Thoracic aorta (tissue), 2 donors: ENCODE data around the gene BRINP3. TPM values are rescaled to one million over a fixed set of nuclear protein-coding genes. Genes with fewer than 3 reads are reported as not detected.

Source experiments
- ATAC-seq: fragments of 150-250 bp; one replicate; pipeline ENCODE4 v1.8.0; 2017; ENCODE audit warnings: low read depth; ENCODE audit not compliant: insufficient number of reproducible peaks, low FRiP score
- DNase-seq: peaks from one replicate; pipeline ENCODE4 v3.0.0-alpha.2; 2020; ENCODE audit warnings: low spot score
- H3K27ac ChIP-seq, 2 donors: fragments of 200-600 bp; sonication (generic); 1 replicate in 1 of 2; 2 replicates in 1 of 2; pipeline ENCODE4 v1.5.1; 2016; ENCODE audit warnings: mild to moderate bottlenecking in 2 of 2, moderate library complexity in 2 of 2
- H3K27me3 ChIP-seq: fragments of 200-600 bp; sonication (generic); replicated peaks from 2 replicates; pipeline ENCODE4 v1.6.0; 2016; ENCODE audit warnings: mild to moderate bottlenecking; ENCODE audit not compliant: insufficient read depth
- H3K36me3 ChIP-seq: fragments of 200-600 bp; sonication (generic); one replicate; pipeline ENCODE4 v1.5.1; 2016
- H3K4me1 ChIP-seq, 2 donors: fragments of 200-600 bp; sonication (generic); 1 replicate in 1 of 2; 2 replicates in 1 of 2; pipeline versions ENCODE4 v1.5.1 to v1.6.0; 2016; ENCODE audit warnings: low read depth in 2 of 2, mild to moderate bottlenecking in 1 of 2; ENCODE audit not compliant: control insufficient read depth in 1 of 2
- H3K4me3 ChIP-seq: fragments of 200-600 bp; sonication (generic); 2 replicates; pipeline ENCODE4 v1.5.1; 2016; ENCODE audit warnings: mild to moderate bottlenecking
- H3K9me3 ChIP-seq: fragments of 200-600 bp; sonication (generic); 2 replicates; pipeline ENCODE4 v1.5.1; 2016
- CTCF ChIP-seq: fragments of 200-600 bp; sonication (generic); IDR thresholded peaks from one replicate; pipeline ENCODE4 v1.5.1; 2019; ENCODE audit warnings: antibody characterized with exemption
- total RNA-seq, 2 donors: library from RNA; depleted of rRNA; stranded (reverse); fragments of >200 nt; gene quantifications; one replicate each; pipeline versions ENCODE4 v1.1.0 to v1.2.3, GENCODE V29; 2016

The BRINP3 gene
- total RNA-seq, 2 donors from 2014 or later = 6.0 TPM; not detected in 1

- Histone ChIP-seq H3K36me3 (no peaks in the 10 kb centered on the region), H3K4me3 (no peak overlapping the region), H3K27ac (no peak overlapping the region), H3K27me3 (no peaks in the 10 kb centered on the region), H3K4me1 (no peaks in the 10 kb centered on the region), H3K9me3 (no peaks in the 10 kb centered on the region)
- DNase-seq (no peak), ATAC-seq (no peak)
- no peak for TF ChIP-seq CTCF
Measured at GRCh38 chr1:190084552-190084951, 393.1 kb downstream of the BRINP3 start.

DNA sequence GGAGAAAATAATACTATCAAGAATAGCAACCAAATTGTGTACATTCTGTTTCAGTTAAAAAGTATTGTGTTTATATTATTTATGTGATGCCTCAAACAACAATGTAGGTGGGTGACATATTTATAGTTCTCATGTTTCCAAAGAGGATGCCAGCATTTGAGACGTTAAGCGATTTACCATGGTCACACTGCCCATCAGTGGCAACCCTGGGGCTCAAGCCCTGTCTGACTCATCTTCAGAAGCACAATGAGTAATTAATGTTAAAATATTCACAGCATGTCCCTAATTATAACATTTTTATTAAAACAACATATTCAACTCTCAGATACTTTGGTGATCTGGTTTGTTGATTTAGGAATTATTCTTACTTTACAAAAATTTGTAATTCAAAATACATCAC is 409.4 kb downstream of the BRINP3 start:
- Histone ChIP-seq H3K27me3 (no peaks in the 10 kb centered on the region), H3K36me3 (no peaks in the 10 kb centered on the region), H3K4me3 (no peak overlapping the region), H3K4me1 (no peaks in the 10 kb centered on the region), H3K9me3 (no peaks in the 10 kb centered on the region), H3K27ac (no peak overlapping the region)
- ATAC-seq (no peak), DNase-seq (no peak)
- TF ChIP-seq CTCF = no peak

- Histone ChIP-seq H3K4me3 (no peak overlapping the region), H3K9me3 (no peaks in the 10 kb centered on the region), H3K36me3 (no peaks in the 10 kb centered on the region), H3K27me3 (no peaks in the 10 kb centered on the region), H3K27ac (no peak overlapping the region), H3K4me1 (no peaks in the 10 kb centered on the region)
- TF ChIP-seq CTCF = no peak
- DNase-seq (no peak), ATAC-seq (no peak)
Measured at GRCh38 chr1:190067592-190067991, 410.1 kb downstream of the BRINP3 start.

GRCh38 chr1:190066011-190066410 is 411.7 kb downstream of the BRINP3 start:
- no peak for TF ChIP-seq CTCF
- no peaks in the 10 kb centered on the region for H3K9me3 ChIP-seq
- ATAC-seq = no peak
- no peaks in the 10 kb centered on the region for H3K4me1 ChIP-seq
- H3K4me3 ChIP-seq = no peak overlapping the region
- H3K27me3 ChIP-seq = no peaks in the 10 kb centered on the region
- no peak for DNase-seq
- no peaks in the 10 kb centered on the region for H3K36me3 ChIP-seq
- no peak overlapping the region for H3K27ac ChIP-seq

DNA sequence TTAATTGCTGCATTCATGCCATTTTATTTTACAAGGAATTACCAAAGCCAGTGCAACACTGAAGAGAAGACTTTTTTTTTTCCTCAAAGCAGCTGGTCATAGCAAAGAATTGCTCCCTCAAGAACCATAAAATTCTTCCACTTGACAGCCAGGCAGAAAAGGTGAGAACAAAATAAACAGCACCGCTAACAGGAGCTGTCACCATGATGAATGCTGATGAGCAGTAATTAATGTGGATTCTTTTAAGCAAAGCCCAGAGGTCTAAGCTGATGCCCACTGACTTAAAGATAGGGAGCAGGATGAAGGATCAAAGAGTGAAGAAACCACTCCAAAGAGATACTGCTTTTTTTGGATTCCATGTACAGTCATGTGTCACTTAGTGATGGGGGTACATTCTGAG is 428.4 kb downstream of the BRINP3 start:
- no peak for ATAC-seq
- no peaks in the 10 kb centered on the region for H3K9me3 ChIP-seq
- TF ChIP-seq CTCF = no peak
- H3K27ac ChIP-seq = no peak overlapping the region
- H3K4me1 ChIP-seq = no peaks in the 10 kb centered on the region
- H3K4me3 ChIP-seq = no peak overlapping the region
- no peak for DNase-seq
- H3K36me3 ChIP-seq = no peaks in the 10 kb centered on the region
- H3K27me3 ChIP-seq = no peaks in the 10 kb centered on the region
